Tibial nerve (tissue), 4 donors: ENCODE results near the gene KRT79. TPM values are rescaled to one million over a fixed set of nuclear protein-coding genes. Genes with fewer than 3 reads are reported as not detected.

Source experiments
- DNase-seq, 2 donors: peaks; one replicate each; pipeline ENCODE4 v3.0.0-alpha.2; 2019; ENCODE audit warnings: low spot score in 2 of 2
- H3K27ac ChIP-seq, 4 donors: fragments of 200-600 bp; sonication (generic) in 3 of 4; one replicate each; pipeline ENCODE4 v1.5.1; 2017 to 2019; ENCODE audit warnings: mild to moderate bottlenecking in 1 of 4
- H3K27me3 ChIP-seq, 2 donors: fragments of 200-600 bp; sonication (generic) in 1 of 2; one replicate each; pipeline versions ENCODE4 v1.5.1 to v1.6.0; 2017 to 2019
- H3K36me3 ChIP-seq, 3 donors: fragments of 200-600 bp; sonication (generic); one replicate each; pipeline ENCODE4 v1.5.1; 2018 to 2019
- H3K4me1 ChIP-seq, 4 donors: fragments of 200-600 bp; sonication (generic) in 3 of 4; one replicate each; pipeline ENCODE4 v1.5.1; 2017 to 2019
- H3K4me3 ChIP-seq, 4 donors: fragments of 200-600 bp; sonication (generic) in 3 of 4; one replicate each; pipeline ENCODE4 v1.5.1; 2017 to 2019; ENCODE audit warnings: mild to moderate bottlenecking in 1 of 4, moderate library complexity in 1 of 4
- H3K9me3 ChIP-seq, 4 donors: fragments of 200-600 bp; sonication (generic) in 3 of 4; one replicate each; pipeline ENCODE4 v1.5.1; 2017 to 2019
- CTCF ChIP-seq, 5 experiments: fragments of 200-600 bp in 3 of 5; fragments of 450-650 bp in 2 of 5; sonication (generic) in 3 of 5; IDR thresholded peaks; one replicate each; pipeline ENCODE4 v1.5.1; 2016 to 2019; ENCODE audit warnings: antibody characterized with exemption in 5 of 5, mild to moderate bottlenecking in 3 of 5, moderate library complexity in 2 of 5
- EP300 ChIP-seq, 2 donors: sonication (generic); formaldehyde crosslinking; IDR thresholded peaks; one replicate each; pipeline ENCODE4 v1.6.1; 2017; ENCODE audit warnings: antibody characterized with exemption in 2 of 2, mild to moderate bottlenecking in 1 of 2
- POLR2A ChIP-seq, 2 donors: fragments of 450-650 bp; IDR thresholded peaks; one replicate each; pipeline ENCODE4 v1.6.1; 2017; ENCODE audit warnings: antibody characterized with exemption in 2 of 2, mild to moderate bottlenecking in 2 of 2, moderate library complexity in 2 of 2
- WGBS, 2 donors: methylation state at CpG; one replicate each; pipeline ENCODE4 v1.1.5; 2018; 5-methylcytosine and 5-hydroxymethylcytosine counted together
- total RNA-seq, 4 donors: library from RNA; depleted of rRNA; stranded (reverse); fragments of >200 nt; gene quantifications; one replicate each; pipeline ENCODE4 v1.1.0, GENCODE V29; 2016

Gene KRT79
- total RNA-seq, 4 donors from 2014 or later: 3.9 TPM; not detected in 3

GRCh38 chr12:52829986-52830770, 3.9 kb downstream of the KRT79 start:
- no peak for DNase-seq
- 77% methylated on average over 8 of the region's 8 CpGs for WGBS, 2 donors
- no peaks in the 10 kb centered on the region for H3K4me1 ChIP-seq
- no peak overlapping the region for H3K4me3 ChIP-seq
- H3K36me3 ChIP-seq: no peaks in the 10 kb centered on the region
- H3K27ac ChIP-seq: no peak overlapping the region
- no peaks in the 10 kb centered on the region for H3K9me3 ChIP-seq
- no peaks in the 10 kb centered on the region for H3K27me3 ChIP-seq
- no peak for TF ChIP-seq POLR2A (IDR thresholded peaks at IDR 0.05)
- TF ChIP-seq CTCF (IDR thresholded peaks at IDR 0.05): no peak
- TF ChIP-seq EP300 (IDR thresholded peaks at IDR 0.05): no peak

GRCh38 chr12:52828591-52829021, 5.5 kb downstream of the KRT79 start:
- no peaks in the 10 kb centered on the region for H3K27me3 ChIP-seq
- no peak overlapping the region for H3K27ac ChIP-seq
- no peak for DNase-seq
- no peaks in the 10 kb centered on the region for H3K36me3 ChIP-seq
- no peak for TF ChIP-seq POLR2A (IDR thresholded peaks at IDR 0.05)
- TF ChIP-seq EP300 (IDR thresholded peaks at IDR 0.05): no peak
- WGBS, 2 donors: 15 to 16% methylated on average over 2 of the region's 2 CpGs
- H3K4me1 ChIP-seq: no peaks in the 10 kb centered on the region
- H3K4me3 ChIP-seq: no peak overlapping the region
- no peaks in the 10 kb centered on the region for H3K9me3 ChIP-seq

- Histone ChIP-seq H3K9me3 (no peaks in the 10 kb centered on the region), H3K4me1 (no peaks in the 10 kb centered on the region), H3K36me3 (no peaks in the 10 kb centered on the region), H3K27me3 (no peaks in the 10 kb centered on the region), H3K27ac (no peak overlapping the region), H3K4me3 (no peak overlapping the region)
- DNase-seq: no peak
- TF ChIP-seq POLR2A (IDR thresholded peaks at IDR 0.05) (no peak), CTCF (IDR thresholded peaks at IDR 0.05) (no peak), EP300 (IDR thresholded peaks at IDR 0.05) (no peak)
Measured at GRCh38 chr12:52828156-52828555, 6.0 kb downstream of the KRT79 start.

GRCh38 chr12:52827499-52828090, 6.5 kb downstream of the KRT79 start:
- Histone ChIP-seq H3K36me3 (no peaks in the 10 kb centered on the region), H3K27ac (no peak overlapping the region), H3K9me3 (no peaks in the 10 kb centered on the region), H3K4me1 (no peaks in the 10 kb centered on the region), H3K27me3 (no peaks in the 10 kb centered on the region), H3K4me3 (no peak overlapping the region)
- 86 to 87% methylated on average over 6 of the region's 6 CpGs for WGBS, 2 donors
- DNase-seq: no peak
- TF ChIP-seq POLR2A (IDR thresholded peaks at IDR 0.05) (no peak), EP300 (IDR thresholded peaks at IDR 0.05) (no peak), CTCF (IDR thresholded peaks at IDR 0.05) (no peak)

DNA sequence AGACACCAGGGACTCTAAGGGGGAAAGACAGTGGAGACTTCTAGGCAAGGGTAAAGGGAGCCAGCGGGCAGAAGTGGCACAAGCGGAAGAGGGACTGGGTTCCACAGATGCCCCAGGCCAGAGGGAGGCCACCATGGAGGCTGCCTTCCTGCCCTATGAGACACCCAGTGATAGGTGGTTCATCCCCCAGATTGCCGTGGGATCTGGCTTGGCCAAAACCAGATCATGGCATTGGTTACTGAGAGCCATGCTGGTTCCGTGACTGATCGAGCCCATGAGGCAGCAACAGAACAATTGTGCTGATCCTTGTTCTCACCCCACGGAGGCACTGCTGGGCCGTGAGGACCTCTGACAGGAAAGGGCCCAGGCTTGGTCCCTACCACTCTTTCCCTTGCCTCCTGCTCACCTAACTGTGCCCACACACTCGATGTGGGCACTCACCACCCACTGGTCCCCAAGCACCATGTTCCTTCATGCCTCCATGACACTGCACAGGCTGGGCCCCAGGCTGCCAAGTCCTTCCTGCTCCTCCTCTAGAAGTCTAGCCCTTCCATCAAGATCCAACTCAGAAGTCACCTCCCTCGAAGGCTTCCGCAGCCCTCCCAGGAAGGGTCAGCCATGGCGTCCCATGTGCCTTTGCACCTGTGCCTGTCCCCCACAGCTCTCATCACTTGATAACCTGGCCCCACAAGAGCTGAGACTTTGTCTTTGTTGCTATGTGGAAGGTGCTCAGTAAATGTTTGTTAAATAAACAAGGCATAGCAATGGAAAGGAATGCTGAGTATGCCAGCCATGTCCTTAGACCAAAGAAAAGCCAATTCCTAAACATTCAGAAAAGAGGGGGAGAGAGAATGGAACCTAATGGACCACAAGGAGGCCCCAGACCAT, 7.3 kb downstream of the KRT79 start:
- TF ChIP-seq POLR2A (IDR thresholded peaks at IDR 0.05): no peak
- TF ChIP-seq EP300 (IDR thresholded peaks at IDR 0.05): no peak
- TF ChIP-seq CTCF (IDR thresholded peaks at IDR 0.05): no peak
- Histone ChIP-seq H3K36me3 (no peaks in the 10 kb centered on the region), H3K4me3 (no peak overlapping the region), H3K4me1 (no peaks in the 10 kb centered on the region), H3K27me3 (no peaks in the 10 kb centered on the region), H3K9me3 (no peaks in the 10 kb centered on the region), H3K27ac (no peak overlapping the region)
- DNase-seq: no peak
- WGBS, 2 donors: 90 to 92% methylated on average over 11 of the region's 11 CpGs
